ENCODE data around the gene RASL11B.

- TF ChIP-seq, protein P1, sequence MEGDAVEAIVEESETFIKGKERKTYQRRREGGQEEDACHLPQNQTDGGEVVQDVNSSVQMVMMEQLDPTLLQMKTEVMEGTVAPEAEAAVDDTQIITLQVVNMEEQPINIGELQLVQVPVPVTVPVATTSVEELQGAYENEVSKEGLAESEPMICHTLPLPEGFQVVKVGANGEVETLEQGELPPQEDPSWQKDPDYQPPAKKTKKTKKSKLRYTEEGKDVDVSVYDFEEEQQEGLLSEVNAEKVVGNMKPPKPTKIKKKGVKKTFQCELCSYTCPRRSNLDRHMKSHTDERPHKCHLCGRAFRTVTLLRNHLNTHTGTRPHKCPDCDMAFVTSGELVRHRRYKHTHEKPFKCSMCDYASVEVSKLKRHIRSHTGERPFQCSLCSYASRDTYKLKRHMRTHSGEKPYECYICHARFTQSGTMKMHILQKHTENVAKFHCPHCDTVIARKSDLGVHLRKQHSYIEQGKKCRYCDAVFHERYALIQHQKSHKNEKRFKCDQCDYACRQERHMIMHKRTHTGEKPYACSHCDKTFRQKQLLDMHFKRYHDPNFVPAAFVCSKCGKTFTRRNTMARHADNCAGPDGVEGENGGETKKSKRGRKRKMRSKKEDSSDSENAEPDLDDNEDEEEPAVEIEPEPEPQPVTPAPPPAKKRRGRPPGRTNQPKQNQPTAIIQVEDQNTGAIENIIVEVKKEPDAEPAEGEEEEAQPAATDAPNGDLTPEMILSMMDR (IDR thresholded peaks at IDR 0.05; ENCODE audit: insufficient read depth, low read length) = no peak
- no peak for TF ChIP-seq POLR2AphosphoS5 (IDR thresholded peaks at IDR 0.05; ENCODE audit: low read depth)
- TF ChIP-seq GABPA (IDR thresholded peaks at IDR 0.05; ENCODE audit: low read depth) = no peak
- TF ChIP-seq, protein P2, sequence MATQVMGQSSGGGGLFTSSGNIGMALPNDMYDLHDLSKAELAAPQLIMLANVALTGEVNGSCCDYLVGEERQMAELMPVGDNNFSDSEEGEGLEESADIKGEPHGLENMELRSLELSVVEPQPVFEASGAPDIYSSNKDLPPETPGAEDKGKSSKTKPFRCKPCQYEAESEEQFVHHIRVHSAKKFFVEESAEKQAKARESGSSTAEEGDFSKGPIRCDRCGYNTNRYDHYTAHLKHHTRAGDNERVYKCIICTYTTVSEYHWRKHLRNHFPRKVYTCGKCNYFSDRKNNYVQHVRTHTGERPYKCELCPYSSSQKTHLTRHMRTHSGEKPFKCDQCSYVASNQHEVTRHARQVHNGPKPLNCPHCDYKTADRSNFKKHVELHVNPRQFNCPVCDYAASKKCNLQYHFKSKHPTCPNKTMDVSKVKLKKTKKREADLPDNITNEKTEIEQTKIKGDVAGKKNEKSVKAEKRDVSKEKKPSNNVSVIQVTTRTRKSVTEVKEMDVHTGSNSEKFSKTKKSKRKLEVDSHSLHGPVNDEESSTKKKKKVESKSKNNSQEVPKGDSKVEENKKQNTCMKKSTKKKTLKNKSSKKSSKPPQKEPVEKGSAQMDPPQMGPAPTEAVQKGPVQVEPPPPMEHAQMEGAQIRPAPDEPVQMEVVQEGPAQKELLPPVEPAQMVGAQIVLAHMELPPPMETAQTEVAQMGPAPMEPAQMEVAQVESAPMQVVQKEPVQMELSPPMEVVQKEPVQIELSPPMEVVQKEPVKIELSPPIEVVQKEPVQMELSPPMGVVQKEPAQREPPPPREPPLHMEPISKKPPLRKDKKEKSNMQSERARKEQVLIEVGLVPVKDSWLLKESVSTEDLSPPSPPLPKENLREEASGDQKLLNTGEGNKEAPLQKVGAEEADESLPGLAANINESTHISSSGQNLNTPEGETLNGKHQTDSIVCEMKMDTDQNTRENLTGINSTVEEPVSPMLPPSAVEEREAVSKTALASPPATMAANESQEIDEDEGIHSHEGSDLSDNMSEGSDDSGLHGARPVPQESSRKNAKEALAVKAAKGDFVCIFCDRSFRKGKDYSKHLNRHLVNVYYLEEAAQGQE (IDR thresholded peaks at IDR 0.05; ENCODE audit: insufficient replicate concordance, low read depth) = no peak
- no peak for TF ChIP-seq SPI1 (IDR thresholded peaks at IDR 0.05; ENCODE audit: borderline replicate concordance, low read depth)
These were observed 12.8 kb downstream of the RASL11B start for GRCh38 chr4:52874948-52875347.

Data from HL-60 (cell line).